OCI-M2 (cell line): ENCODE measurements around the gene PI3.

Experiments used
- DNase-seq: peaks from one replicate; lab custom pipeline; 2025; ENCODE audit not compliant: unreplicated experiment; lab: John Stamatoyannopoulos, UW

PI3 gene

DNA sequence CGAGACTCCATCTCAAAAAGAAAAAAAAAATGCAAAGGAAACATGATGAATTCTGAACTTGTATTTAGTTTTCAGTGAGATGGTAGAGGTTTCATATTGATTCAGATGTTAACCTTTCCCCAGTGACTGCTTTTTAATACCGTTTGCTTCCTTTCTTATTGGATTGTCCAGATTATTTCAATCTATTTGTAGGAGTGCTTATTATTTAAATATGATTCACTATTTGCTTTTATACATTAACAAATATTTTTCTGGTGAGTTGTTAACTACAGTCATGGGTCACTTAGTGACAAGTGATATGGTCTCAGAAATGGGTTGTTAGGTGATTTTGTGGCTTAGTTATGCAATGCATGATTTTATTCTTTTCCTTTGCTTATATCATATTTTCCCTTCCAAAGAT, 8.4 kb downstream of the PI3 start:
- no peak for DNase-seq

- no peak for DNase-seq
Observed at GRCh38 chr20:45187693-45188092, 13.0 kb downstream of the PI3 start.

GRCh38 chr20:45189067-45189609, 14.4 kb downstream of the PI3 start:
- no peak for DNase-seq

GRCh38 chr20:45189861-45190260, 15.2 kb downstream of the PI3 start:
- no peak for DNase-seq

DNA sequence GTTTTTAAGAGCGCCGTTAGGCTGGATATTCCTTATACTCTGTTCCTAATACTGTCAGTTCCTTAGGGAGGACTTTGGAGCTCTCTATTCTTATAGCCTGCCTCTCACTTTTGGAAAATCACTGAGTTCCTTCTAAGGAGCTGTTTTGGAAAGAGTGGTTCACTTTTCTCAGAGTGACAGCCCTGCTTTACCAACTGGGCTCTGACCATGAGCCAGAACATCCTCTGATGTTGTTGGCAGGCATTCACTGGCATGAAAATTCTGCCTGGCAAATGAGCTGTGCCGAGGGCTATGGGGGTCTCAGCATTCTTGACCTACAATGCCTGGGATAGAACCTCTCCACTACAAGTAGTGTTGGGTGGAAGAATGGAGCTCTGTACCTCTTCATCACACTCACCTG, 17.2 kb downstream of the PI3 start:
- DNase-seq, result no peak

- no peak for DNase-seq
Observed at GRCh38 chr20:45193331-45193730, 18.6 kb downstream of the PI3 start.

DNA sequence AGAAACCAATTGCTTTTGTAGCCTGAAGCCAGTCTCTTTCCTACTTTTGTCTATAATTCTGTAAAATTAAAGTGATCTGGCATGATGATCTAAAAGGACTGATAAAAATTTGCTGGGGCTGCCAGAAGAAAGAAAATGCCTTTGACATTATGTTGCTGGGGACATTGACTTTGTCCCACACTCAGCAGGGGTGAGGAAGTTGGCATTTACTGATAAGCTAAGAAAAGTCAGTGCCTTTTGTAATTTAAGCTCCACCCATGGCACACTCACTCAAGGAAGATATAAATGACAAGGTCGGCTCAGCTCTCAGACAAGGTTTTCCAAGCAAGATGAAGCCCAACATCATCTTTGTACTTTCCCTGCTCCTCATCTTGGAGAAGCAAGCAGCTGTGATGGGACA, 32.0 kb downstream of the PI3 start, which contains the start of gene SEMG1:
SEMG1 (plus strand) TSS at position 309 of the 400 bp plus-strand sequence; CDS start at position 330, 21 bp downstream.
- no peak for DNase-seq

DNA sequence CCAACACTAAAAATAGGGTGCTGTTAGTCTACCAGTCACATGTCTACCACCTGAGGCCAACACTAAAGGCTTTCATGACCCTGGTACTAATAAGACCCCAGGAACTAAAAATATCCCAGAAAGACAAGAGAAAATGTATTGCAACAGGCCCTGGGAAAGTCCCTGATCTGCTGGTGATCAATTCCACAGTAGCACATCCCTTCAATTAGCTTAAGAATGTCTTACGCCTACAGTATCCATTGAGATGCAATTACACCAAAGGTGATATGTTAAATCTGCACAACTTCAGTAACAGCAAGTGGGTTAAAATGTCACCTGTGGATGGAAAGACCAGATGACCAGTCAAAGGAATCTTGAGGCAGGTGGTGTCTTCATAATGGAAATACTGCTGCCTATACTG, 35.2 kb downstream of the PI3 start:
- no peak for DNase-seq

DNA sequence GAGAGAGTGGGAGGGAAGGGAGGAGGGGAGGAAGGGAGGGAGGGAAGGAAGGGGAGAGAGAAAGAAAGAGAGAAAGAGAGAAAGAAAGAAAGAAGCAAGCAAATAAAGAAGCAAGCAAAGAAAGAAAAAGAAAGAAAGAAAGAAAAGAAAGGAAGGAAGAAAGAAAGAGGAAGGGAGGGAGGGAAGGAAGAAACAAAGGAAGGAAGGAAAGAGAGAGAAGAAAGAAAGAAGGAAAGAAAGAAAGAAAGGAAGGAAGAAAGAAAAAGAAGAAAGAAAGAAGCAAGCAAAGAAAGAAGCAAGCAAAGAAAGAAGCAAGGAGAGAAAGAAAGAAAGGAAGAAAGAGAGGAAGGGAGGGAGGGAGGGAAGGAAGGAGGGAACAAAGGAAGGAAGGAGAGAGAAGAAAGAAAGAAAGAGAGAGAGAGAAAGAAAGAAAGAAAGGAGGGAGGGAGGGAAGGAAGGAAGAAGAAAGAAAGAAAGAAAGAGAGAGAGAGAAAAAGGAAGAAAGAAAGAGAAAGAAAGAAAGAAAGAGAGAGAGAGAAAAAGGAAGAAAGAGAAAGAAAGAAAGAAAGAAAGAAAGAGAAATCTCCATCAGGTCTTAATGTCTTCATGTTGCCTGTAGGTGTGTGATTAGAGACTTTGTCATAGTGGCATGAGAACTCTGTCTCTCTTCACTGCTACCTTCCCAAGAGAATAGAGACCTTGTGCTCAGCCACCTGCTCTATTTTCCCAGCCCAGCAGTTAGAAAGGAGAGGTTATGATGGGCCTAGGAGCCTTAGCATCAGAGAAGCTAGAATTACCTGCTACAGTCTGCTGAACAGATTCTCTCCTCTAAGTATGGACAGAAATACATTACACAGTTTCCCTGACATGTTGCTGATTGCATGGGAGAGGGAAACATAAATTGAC, 37.1 kb downstream of the PI3 start:
- no peak for DNase-seq

GRCh38 chr20:45212836-45213235, 38.1 kb downstream of the PI3 start:
- no peak for DNase-seq

GRCh38 chr20:45218124-45218523, 43.4 kb downstream of the PI3 start:
- DNase-seq, result no peak

GRCh38 chr20:45218636-45219035, 43.9 kb downstream of the PI3 start:
- no peak for DNase-seq

DNA sequence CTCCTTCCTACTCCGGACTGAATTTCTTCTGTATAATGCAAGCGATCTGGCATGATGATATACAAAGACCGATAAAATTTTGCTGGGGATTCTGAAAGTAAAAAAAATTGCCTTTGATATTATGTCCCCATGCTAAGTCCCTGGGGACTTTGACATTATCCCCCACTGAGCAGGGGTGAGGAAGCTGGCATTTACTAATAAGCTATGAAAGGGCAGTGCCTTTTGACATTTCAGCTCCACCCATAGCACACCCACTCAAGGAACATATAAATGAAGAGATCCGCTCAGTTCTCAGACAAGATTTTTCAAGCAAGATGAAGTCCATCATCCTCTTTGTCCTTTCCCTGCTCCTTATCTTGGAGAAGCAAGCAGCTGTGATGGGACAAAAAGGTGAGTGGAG, 46.4 kb downstream of the PI3 start, which contains the start of gene SEMG2:
SEMG2 (plus strand) TSS at position 298 of the 400 bp plus-strand sequence; CDS start at position 315, 17 bp downstream.
- no peak for DNase-seq

- no peak for DNase-seq
Observed at GRCh38 chr20:45223136-45223535, 48.4 kb downstream of the PI3 start.
